ENCODE data around the gene LSM7. TPM values are rescaled to one million over a fixed set of nuclear protein-coding genes. Genes with fewer than 3 reads are reported as not detected.

The LSM7 gene
- total RNA-seq, 1 donor from 2014 or later, result 144 TPM

GRCh38 chr19:2356036-2356646 lies 27.8 kb upstream of the LSM7 start:
- no peak for TF ChIP-seq CTCF (IDR thresholded peaks at IDR 0.05; ENCODE audit: insufficient read depth, low read length, poor library complexity, severe bottlenecking)
- Histone ChIP-seq H3K4me3 (ENCODE audit: low read depth, low read length) (no peak overlapping the region), H3K27me3 (ENCODE audit: control insufficient read depth, insufficient read depth, low read length) (peaks cover 26% of the 10 kb centered on the region), H3K36me3 (ENCODE audit: control insufficient read depth, insufficient read depth, low read length) (no peaks in the 10 kb centered on the region)
- no peak for DNase-seq (ENCODE audit: low read depth)

DNA sequence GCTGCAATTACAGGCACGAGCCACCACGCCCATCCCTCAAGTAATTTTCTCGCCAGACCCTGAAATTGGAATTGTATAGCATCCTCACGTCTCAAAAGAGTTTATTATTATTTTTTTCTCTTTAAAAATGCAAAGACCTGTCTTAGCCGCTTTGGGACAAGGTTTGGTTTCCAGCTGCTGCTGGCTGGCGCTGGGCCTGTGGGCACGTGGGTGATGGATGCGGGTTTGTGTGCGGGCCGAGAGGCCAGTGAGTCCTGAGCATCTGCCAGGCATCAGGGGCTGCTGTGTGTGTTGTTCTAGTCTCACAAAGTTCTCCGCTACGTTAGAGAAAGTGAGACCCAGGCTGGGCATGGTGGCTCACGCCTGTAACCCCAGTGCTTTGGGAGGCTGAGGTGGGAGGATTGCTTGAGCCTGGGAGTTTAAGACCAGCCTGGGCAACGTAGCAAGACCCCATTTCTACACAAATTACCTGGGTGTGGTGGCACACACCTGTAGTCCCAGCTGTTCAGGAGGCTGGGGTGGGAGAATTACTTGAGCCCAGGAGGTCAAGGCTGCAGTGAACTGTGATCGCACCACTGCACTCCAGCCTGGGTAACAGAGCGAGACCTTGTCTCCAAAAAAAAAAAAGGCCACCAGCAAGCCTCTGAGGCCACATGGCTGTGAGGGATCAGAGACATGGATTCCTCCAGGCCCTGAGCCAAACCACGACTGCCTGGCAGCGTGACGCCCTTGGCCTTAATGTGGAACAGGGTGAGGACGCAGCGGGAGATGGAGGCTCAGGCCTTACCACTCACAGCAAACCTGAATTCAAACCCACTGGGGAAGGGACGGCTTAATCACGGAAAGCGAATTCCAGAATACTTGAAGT lies 27.0 kb upstream of the LSM7 start:
- no peaks in the 10 kb centered on the region for H3K36me3 ChIP-seq (ENCODE audit: control insufficient read depth, insufficient read depth, low read length)
- no peak overlapping the region for H3K4me3 ChIP-seq (ENCODE audit: low read depth, low read length)
- no peak for TF ChIP-seq CTCF (IDR thresholded peaks at IDR 0.05; ENCODE audit: insufficient read depth, low read length, poor library complexity, severe bottlenecking)
- peaks cover 21% of the 10 kb centered on the region for H3K27me3 ChIP-seq (ENCODE audit: control insufficient read depth, insufficient read depth, low read length)
- no peak for DNase-seq (ENCODE audit: low read depth)

- Histone ChIP-seq H3K36me3 (ENCODE audit: control insufficient read depth, insufficient read depth, low read length) (no peaks in the 10 kb centered on the region), H3K27me3 (ENCODE audit: control insufficient read depth, insufficient read depth, low read length) (peaks cover 15% of the 10 kb centered on the region), H3K4me3 (ENCODE audit: low read depth, low read length) (no peak overlapping the region)
- DNase-seq (ENCODE audit: low read depth), result no peak
- no peak for TF ChIP-seq CTCF (IDR thresholded peaks at IDR 0.05; ENCODE audit: insufficient read depth, low read length, poor library complexity, severe bottlenecking)
These were observed 26.3 kb upstream of the LSM7 start for GRCh38 chr19:2354670-2355069.

- no peaks in the 10 kb centered on the region for H3K36me3 ChIP-seq (ENCODE audit: control insufficient read depth, insufficient read depth, low read length)
- no peak overlapping the region for H3K4me3 ChIP-seq (ENCODE audit: low read depth, low read length)
- peaks cover 10% of the 10 kb centered on the region for H3K27me3 ChIP-seq (ENCODE audit: control insufficient read depth, insufficient read depth, low read length)
- DNase-seq (ENCODE audit: low read depth), result no peak
- no peak for TF ChIP-seq CTCF (IDR thresholded peaks at IDR 0.05; ENCODE audit: insufficient read depth, low read length, poor library complexity, severe bottlenecking)
These were observed 25.7 kb upstream of the LSM7 start for GRCh38 chr19:2353887-2354592.

- H3K4me3 ChIP-seq (ENCODE audit: low read depth, low read length), result no peak overlapping the region
- no peak for TF ChIP-seq CTCF (IDR thresholded peaks at IDR 0.05; ENCODE audit: insufficient read depth, low read length, poor library complexity, severe bottlenecking)
- H3K27me3 ChIP-seq (ENCODE audit: control insufficient read depth, insufficient read depth, low read length), result peaks cover 3% of the 10 kb centered on the region
- H3K36me3 ChIP-seq (ENCODE audit: control insufficient read depth, insufficient read depth, low read length), result no peaks in the 10 kb centered on the region
- no peak for DNase-seq (ENCODE audit: low read depth)
These were observed 24.9 kb upstream of the LSM7 start for GRCh38 chr19:2353159-2353886.
